Endothelial cell of umbilical vein (primary cell): ENCODE data around the gene ABCA6. TPM values are rescaled to one million over a fixed set of nuclear protein-coding genes. Genes with fewer than 3 reads are reported as not detected.
A peak's percentile ranks its signal among the peaks of the same experiment; 100 is the strongest.

Experiments used
- BruUV-seq: library from RNA; stranded (reverse); fragments of 400-500 nt; replicated peaks from 2 replicates; lab custom pipeline; 2021; lab: Mats Ljungman, UMichigan
- CTCF ChIA-PET: fragments of 300-600, 350-600 bp; sonication (Branson Sonifier 250); formaldehyde crosslinking; loops from one replicate; lab custom pipeline; 2021; ENCODE audit warnings: antibody characterized with exemption, inconsistent platforms; lab: Charles Lee
- POLR2A ChIA-PET: fragments of 300-600, 350-600 bp; sonication (Branson Sonifier 250); formaldehyde crosslinking; loops from one replicate; lab custom pipeline; 2021; ENCODE audit warnings: antibody characterized with exemption, inconsistent platforms; lab: Charles Lee
- DNase-seq: peaks from one replicate; pipeline ENCODE4 v3.0.0-alpha.2; 2011; ENCODE audit warnings: low read depth, low spot score
- FAIRE-seq: peaks from 2 replicates; lab custom pipeline; 2011; peaks lifted over from hg19 to GRCh38; lab: Jason Lieb, UNC
- H2AFZ ChIP-seq: 2 replicates; pipeline ENCODE4 v1.6.0; 2012; ENCODE audit warnings: low read depth, low read length, control low read depth, inconsistent platforms
- H3K27ac ChIP-seq: 2 replicates; pipeline ENCODE4 v1.5.1; 2011; ENCODE audit warnings: low read depth, mild to moderate bottlenecking, control low read depth, low read length, moderate library complexity; ENCODE audit not compliant: insufficient read depth
- H3K27me3 ChIP-seq, 2 experiments: 2 replicates each; pipeline versions ENCODE4 v1.6.0 to v1.6.1; 2011; ENCODE audit warnings: low read length in 2 of 2, mixed read lengths in 1 of 2; ENCODE audit not compliant: control insufficient read depth in 2 of 2, insufficient read depth in 2 of 2
- H3K36me3 ChIP-seq, 2 experiments: 2 replicates in 1 of 2; 3 replicates in 1 of 2; pipeline ENCODE4 v1.5.1; 2011; ENCODE audit warnings: low read length in 2 of 2, mild to moderate bottlenecking in 1 of 2, moderate library complexity in 1 of 2; ENCODE audit not compliant: control insufficient read depth in 2 of 2, insufficient read depth in 2 of 2; ENCODE audit errors: extremely low read depth in 1 of 2
- H3K4me1 ChIP-seq: 3 replicates; pipeline ENCODE4 v1.5.1; 2011; ENCODE audit warnings: mild to moderate bottlenecking, low read length; ENCODE audit not compliant: control insufficient read depth, insufficient read depth; ENCODE audit errors: extremely low read depth
- H3K4me2 ChIP-seq: 2 replicates; pipeline ENCODE4 v1.6.1; 2011; ENCODE audit warnings: low read length, control low read depth, mixed read lengths; ENCODE audit not compliant: insufficient read depth
- H3K4me3 ChIP-seq, 3 experiments: fragments of 200-600 bp in 1 of 3; sonication (generic), shearing (Covaris generic) in 1 of 3; replicated peaks in 1 of 3; 2 replicates each; pipeline ENCODE4 v1.5.1; 2011 to 2016; ENCODE audit warnings: control low read depth in 3 of 3, low read length in 3 of 3, mild to moderate bottlenecking in 2 of 3, inconsistent platforms in 1 of 3, low read depth in 1 of 3, moderate library complexity in 1 of 3; ENCODE audit not compliant: insufficient read depth in 1 of 3
- H3K79me2 ChIP-seq: 2 replicates; pipeline ENCODE4 v1.6.0; 2012; ENCODE audit warnings: low read length, inconsistent platforms; ENCODE audit not compliant: control insufficient read depth, insufficient read depth
- H3K9ac ChIP-seq: replicated peaks from 2 replicates; pipeline ENCODE3; 2011; ENCODE audit warnings: low read length, control low read depth; ENCODE audit not compliant: insufficient read depth; ENCODE audit errors: extremely low read depth
- H3K9me1 ChIP-seq: replicated peaks from 3 replicates; pipeline ENCODE4 v1.6.0; 2011; ENCODE audit warnings: mild to moderate bottlenecking, low read length; ENCODE audit not compliant: control insufficient read depth, insufficient read depth; ENCODE audit errors: extremely low read depth
- H3K9me3 ChIP-seq: replicated peaks from 2 replicates; pipeline ENCODE4 v1.5.1; 2012; ENCODE audit warnings: low read length, inconsistent platforms; ENCODE audit not compliant: control insufficient read depth, insufficient read depth
- H4K20me1 ChIP-seq: replicated peaks from 2 replicates; pipeline ENCODE3; 2011; ENCODE audit warnings: mild to moderate bottlenecking, low read length; ENCODE audit not compliant: control insufficient read depth, insufficient read depth; ENCODE audit errors: extremely low read depth
- EZH2 ChIP-seq: IDR thresholded peaks from 2 replicates; pipeline ENCODE4 v1.6.1; 2012; ENCODE audit warnings: borderline replicate concordance, low read depth, mild to moderate bottlenecking, moderate library complexity, low read length, inconsistent platforms; ENCODE audit not compliant: severe bottlenecking
- FOS ChIP-seq: IDR thresholded peaks from 2 replicates; pipeline ENCODE4 v1.6.1; 2011; ENCODE audit warnings: mild to moderate bottlenecking, low read length, moderate library complexity, borderline replicate concordance; ENCODE audit not compliant: insufficient read depth
- GATA2 ChIP-seq: IDR thresholded peaks from 2 replicates; pipeline ENCODE4 v1.7.0; 2011; ENCODE audit warnings: low read depth, mild to moderate bottlenecking, moderate library complexity, mixed read lengths, low read length; ENCODE audit not compliant: insufficient read length, insufficient read depth
- JUN ChIP-seq: IDR thresholded peaks from 2 replicates; pipeline ENCODE4 v1.6.1; 2011; ENCODE audit warnings: borderline replicate concordance, low read depth; ENCODE audit not compliant: insufficient read length, insufficient read depth
- MYC ChIP-seq: IDR thresholded peaks from one replicate; pipeline ENCODE4 v1.6.1; 2011; ENCODE audit warnings: mild to moderate bottlenecking, low read depth, low read length
- POLR2A ChIP-seq: IDR thresholded peaks from 2 replicates; pipeline ENCODE4 v1.6.1; 2012; ENCODE audit warnings: low read depth, mild to moderate bottlenecking, control low read depth, low read length
- POLR2AphosphoS5 ChIP-seq: IDR thresholded peaks from 2 replicates; pipeline ENCODE4 v1.6.1; 2012; ENCODE audit warnings: low read depth, mild to moderate bottlenecking, control low read depth, low read length, moderate library complexity; ENCODE audit not compliant: insufficient read depth
- dilution Hi-C: fragments of 300-500 bp; cut with MboI; formaldehyde crosslinking; loops from one replicate; pipeline ENCODE4 v1.15.0; 2019; ENCODE audit warnings: low sequenced_read_pairs; ENCODE audit not compliant: extremely low pct_ligation_motif_present
- intact Hi-C: fragments of 100-400 bp; cut with micrococcal nuclease; formaldehyde crosslinking; loops from one replicate; pipeline ENCODE4 v1.10.0; 2022
- polyA plus RNA-seq, 4 experiments: library from polyadenylated mRNA; depleted of rRNA in 3 of 4; stranded (reverse) in 3 of 4; unstranded in 1 of 4; fragments of >200 nt; gene quantifications; 2 replicates each; pipeline versions ENCODE4 v1.2.1 to v1.2.3, GENCODE V29; 2011 to 2012; ENCODE audit warnings: missing spikeins in 1 of 4
- total RNA-seq: library from RNA; stranded (reverse); gene quantifications from 2 replicates; pipeline ENCODE4 v1.2.3, GENCODE V29; 2021
- TF ChIP-seq, protein P1 (sequence below): IDR thresholded peaks from 2 replicates; pipeline ENCODE4 v1.6.1; 2011; ENCODE audit not compliant: insufficient read depth, insufficient read length
- TF ChIP-seq, protein P2 (sequence below), 2 donors: IDR thresholded peaks; 1 replicate in 1 of 2; 2 replicates in 1 of 2; pipeline ENCODE4 v1.5.1; 2011; ENCODE audit warnings: low read length in 2 of 2, mild to moderate bottlenecking in 2 of 2, moderate library complexity in 2 of 2, control low read depth in 1 of 2, inconsistent platforms in 1 of 2, low read depth in 1 of 2; ENCODE audit not compliant: insufficient read depth in 1 of 2; ENCODE audit errors: extremely low read depth in 1 of 2

Gene ABCA6
- total and polyA plus RNA-seq, 2 donors (not counting 3 experiments of a cell fraction or from before 2014, with no cell fraction given), result 11.3 to 30.5 TPM

DNA sequence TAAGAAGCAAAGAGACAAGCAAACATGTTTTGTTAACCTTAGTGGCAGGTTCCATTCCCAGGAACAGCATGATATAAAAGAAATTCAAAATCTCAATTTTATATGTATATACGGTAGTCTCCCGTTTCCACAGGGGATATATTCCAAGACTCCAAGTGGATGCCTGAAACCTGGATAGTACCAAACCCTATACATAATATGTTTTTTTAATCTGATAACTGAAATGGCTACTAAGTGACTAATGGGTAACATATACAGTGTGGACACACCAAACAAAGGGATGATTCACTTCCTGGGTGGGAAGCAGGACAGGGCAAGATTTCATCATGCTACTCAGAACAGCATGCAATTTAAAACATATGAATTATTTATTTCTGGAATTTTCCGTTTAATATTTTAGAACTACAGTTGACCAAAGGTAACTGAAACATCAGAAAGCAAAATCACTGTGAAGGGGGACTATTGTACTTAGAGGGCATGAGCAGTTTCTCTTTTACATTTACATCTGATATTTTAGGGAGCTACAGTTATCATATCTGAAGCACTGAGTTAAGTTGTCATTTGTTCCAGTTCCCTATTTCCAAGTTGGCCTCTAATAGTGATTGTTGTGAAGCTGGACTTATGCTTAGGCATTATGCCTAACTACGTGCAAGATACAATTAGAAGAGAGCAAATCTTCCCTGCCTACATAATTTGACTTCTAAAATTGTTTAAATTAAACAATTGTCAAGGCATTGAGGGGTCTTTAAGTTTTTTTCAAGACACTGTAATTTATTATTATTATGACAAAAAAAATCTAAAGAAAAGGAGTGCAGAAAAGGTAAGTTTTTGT lies 34.1 kb upstream of the ABCA6 start:
- Histone ChIP-seq H3K4me2 (peak overlapping the region; percentile 16), H3K27ac (peak overlapping the region; percentile 16), H3K4me3 (no peak overlapping the region), H3K9me3 (no peaks in the 10 kb centered on the region), H3K27me3 (no peaks in the 10 kb centered on the region), H3K79me2 (no peaks in the 10 kb centered on the region), H3K9me1 (no peaks in the 10 kb centered on the region), H4K20me1 (no peaks in the 10 kb centered on the region), H2AFZ (peak overlapping the region; percentile 32), H3K4me1 (peaks cover 11% of the 10 kb centered on the region), H3K36me3 (no peaks in the 10 kb centered on the region), H3K9ac (no peak overlapping the region)
- dilution Hi-C loops, result no loop called here
- ChIA-PET CTCF (no interaction called here), POLR2A (no interaction called here)
- FAIRE-seq (no peak), DNase-seq (peak; percentile 42)
- TF ChIP-seq MYC (no peak), EZH2 (no peak), JUN (peak; percentile 18), GATA2 (peak; percentile 72), FOS (peak; percentile 35), POLR2AphosphoS5 (peak; percentile 35), POLR2A (no peak)
- TF ChIP-seq, protein P1, sequence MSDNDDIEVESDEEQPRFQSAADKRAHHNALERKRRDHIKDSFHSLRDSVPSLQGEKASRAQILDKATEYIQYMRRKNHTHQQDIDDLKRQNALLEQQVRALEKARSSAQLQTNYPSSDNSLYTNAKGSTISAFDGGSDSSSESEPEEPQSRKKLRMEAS, result no peak
- TF ChIP-seq, protein P2, sequence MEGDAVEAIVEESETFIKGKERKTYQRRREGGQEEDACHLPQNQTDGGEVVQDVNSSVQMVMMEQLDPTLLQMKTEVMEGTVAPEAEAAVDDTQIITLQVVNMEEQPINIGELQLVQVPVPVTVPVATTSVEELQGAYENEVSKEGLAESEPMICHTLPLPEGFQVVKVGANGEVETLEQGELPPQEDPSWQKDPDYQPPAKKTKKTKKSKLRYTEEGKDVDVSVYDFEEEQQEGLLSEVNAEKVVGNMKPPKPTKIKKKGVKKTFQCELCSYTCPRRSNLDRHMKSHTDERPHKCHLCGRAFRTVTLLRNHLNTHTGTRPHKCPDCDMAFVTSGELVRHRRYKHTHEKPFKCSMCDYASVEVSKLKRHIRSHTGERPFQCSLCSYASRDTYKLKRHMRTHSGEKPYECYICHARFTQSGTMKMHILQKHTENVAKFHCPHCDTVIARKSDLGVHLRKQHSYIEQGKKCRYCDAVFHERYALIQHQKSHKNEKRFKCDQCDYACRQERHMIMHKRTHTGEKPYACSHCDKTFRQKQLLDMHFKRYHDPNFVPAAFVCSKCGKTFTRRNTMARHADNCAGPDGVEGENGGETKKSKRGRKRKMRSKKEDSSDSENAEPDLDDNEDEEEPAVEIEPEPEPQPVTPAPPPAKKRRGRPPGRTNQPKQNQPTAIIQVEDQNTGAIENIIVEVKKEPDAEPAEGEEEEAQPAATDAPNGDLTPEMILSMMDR (IDR thresholded peaks at IDR 0.05; ENCODE audit: extremely low read depth in 1 of 2, insufficient read depth in 1 of 2, low read depth in 1 of 2, low read length in 2 of 2), result no peak
- intact Hi-C loops, result loop anchor here (5.0 kb wide), 1 partner anchor 129 kb away; no protein-coding TSS in a partner anchor
- BruUV-seq, result no TSS peak
